ENCODE data around the gene UXT.

Gene UXT

DNA sequence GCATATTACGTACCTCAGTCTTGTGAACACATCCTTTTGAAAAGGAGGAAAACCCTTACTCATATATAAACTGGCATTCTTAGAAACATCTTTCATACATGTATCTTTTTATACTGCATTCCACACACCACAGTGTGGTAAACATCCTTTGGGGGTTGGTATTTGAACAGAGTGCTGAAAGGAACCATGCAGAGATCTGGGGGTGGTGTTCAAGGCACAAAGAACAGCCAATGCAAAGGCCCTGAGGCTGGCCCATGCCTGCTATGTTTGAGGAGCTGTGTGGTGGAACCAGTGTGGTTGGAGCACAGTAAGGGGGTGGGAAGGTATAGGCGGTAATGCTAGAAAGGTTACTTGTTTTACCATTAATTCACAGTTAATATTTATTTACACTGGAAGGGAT, 10.6 kb downstream of the UXT start:
- no peak for DNase-seq

DNA sequence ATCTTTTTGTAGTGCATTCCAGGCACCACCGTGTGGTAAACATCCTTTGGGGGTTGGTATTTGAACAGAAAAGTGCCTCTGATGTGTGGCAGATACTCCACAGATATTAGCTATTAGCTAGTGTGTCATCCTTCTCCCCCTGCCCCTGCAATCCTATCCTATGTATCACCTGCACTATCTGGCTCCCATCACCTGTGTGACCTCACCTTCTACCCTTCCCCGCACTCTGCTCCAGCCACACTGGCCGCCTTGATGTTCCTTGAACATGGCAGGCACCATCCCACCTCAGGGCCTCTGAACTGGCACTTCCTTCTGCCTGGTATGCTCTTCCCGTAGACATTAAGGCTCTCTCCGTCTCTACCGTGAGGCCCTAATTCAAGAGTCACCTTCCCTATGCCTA, 12.3 kb downstream of the UXT start:
- DNase-seq = no peak

DNA sequence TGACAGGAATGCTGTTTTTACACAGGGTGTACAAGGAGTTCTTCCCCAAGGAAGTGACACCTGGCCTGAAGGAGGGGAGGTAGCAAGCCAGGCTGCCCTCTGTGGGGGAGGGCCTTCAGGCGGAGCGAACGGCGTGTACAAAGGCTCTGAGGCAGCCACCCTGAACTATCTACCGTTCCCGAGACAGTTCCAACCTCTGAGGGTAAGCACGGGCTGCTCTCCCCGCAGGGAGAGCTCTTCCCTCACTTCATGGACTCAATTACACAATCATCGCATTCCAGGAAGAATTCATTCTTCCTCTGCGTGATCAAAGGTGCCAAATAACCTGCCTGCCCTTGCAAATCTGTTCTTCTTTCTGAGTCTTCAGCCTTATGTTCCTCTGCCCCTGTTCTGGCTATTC, 13.4 kb downstream of the UXT start:
- DNase-seq = no peak

DNA sequence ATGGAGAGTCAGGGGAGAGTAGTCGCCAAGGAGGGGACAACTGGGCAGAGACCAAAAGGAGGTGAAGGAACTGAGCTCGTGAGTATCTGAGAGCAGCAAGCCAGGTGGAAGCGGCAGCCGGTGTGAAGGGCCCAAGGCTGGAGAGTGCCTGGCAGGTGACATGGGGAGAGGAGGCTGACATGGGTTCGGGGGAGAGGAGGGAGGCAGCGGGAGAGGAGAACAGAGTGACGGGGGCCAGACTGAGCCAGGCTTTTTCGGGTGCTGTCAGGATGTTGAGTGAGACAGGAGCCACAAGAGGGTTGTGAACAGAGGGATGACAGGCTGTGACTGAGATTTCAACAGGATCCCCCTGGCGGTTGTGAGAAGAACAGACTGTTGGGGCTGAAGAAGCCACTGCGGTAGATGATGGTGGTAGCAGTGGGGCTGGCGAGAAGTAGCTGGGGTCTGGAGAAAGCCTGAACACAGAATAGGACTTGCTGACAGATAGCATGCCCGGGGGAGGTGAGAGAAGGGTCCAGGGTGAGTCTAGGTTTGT, 14.4 kb downstream of the UXT start:
- DNase-seq = no peak

DNA sequence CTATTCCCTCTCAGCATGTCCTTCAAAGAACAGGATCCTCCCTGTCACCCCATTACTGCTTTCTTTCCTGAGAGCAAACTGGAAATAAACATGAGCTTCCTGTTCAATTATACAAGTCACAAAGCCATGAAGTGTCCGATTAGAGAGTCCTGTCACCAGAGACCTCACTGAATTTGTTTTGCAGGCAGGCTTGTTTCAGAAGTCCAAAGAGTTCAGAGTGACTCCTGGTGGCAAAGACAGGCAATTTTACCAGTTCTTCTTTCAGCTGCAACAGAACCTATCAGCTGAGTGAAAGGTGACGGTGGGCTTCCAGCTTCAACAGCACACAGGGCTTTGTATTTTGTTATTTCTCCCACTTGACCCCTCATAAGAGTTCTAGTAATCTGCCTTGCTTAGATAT, 15.1 kb downstream of the UXT start:
- DNase-seq = no peak

DNA sequence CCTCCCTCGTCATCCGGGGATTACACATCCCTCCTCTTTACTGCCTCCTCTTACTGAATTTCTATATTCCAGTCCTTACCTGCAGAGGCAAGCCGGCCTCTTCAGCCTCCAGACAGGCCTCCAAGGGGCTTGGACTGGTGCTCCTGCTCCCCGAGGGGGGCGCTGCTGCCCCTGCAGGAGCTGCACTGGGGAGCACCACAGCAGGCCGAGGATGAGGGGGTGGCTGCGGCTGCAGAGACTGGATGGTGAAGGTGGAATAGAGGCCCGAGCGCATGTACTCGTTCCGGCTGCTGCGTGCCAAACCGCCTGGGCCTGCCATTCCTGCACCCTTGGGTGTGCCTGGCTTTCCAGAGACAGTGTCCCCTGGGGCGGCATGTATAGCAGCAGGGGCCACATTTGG, 20.2 kb downstream of the UXT start:
- no peak for DNase-seq

DNA sequence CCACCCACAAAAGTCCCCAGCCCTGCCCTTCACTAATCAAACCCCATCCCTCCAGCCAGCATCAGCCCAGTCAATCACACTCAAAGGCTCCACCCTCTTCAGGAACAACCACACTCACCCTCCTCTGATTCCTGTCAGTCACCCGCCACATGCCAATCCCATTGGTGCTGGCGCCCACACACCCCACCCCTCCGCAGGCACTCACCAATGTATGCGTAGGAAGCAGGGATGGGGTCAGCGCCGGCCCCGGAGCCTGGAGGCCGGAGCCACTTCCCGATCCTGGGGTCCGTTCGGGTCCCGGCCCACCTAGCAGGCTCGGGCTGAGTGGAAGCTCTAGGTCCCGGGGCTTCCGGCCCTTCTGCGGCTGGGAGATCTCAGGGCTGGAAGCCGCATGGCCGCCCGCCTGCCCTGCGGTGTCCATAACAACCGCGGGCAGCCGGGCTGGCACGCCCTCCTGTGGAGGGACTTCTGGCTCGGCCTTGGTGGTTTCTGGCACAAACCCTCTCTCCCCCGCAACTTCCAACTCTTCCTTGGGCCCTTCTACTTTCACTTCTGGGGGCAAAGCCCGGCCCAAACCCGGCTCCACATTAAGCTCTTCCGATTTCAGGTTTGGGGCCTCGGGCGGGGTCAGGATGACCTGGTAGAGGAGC, 21.3 kb downstream of the UXT start:
- DNase-seq = no peak

DNA sequence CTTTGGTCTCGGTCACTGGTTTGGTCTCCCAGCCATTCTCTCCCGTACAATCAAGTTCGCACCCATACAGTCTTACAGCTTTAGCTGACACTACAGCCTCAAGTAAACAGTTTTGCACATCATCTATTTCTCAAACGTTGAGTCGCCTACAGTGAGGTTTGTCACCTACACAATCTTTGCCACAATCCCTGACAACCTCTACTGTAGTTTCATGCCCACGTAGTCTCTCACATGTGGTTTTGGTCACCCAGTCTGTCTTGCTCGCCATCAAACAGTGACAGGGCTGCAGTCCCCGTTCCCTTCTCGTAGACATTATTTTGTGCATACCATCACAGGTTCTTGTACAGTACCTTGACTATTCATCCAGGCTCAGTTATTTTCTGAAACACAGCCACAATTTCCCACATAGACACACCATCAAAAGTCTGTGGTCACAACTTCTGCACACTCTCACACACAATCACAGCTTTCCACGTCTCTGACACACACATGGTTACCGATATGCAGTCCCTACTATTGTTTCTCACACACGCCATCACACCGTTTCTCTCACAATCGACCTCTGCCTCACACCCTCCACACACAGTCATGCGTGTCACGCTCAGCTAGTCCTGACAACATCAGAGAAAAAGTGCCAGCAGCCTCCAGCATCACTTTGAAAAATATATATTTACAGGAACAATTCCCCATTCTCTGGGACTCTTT, 24.0 kb downstream of the UXT start:
- DNase-seq = no peak

DNA sequence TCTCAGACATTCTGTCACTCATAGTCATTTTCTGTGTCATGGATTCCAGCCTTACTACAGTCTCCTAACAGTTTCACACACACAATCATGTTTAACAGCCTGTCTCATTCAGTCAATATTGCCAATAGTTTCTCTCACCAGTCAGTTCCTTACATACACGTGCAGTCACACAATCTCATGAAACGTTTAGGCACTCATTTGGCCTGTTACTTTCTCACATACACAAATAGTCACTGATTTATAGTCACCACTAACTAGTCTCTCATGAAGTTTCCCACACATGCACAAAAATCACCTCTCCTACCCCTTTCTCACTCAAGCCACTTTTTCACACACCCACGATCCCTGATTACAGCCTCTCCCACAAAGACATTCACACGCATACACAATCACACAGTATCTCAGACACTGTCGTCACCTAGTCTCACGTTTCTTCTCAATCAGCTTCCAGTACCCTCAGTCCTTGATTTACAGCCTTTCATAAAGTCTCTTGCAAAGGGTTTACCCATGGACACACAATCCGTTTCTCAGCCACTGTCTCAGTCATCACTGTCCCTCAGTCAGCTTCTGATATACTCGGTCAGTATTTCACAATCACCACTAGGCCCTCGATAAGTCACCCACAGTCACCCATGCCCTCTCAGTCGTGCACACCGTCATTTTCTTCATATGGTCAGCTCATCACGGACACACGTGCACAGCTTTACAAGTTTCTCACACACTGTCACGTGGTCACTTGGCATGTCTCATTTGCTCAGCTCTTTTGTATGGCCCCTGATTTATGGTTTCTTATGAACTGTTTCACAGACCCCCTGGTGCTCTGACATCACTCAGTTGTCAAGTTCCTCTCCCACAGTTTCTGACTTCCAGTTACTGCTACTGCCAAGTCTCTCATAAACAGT, 25.0 kb downstream of the UXT start:
- no peak for DNase-seq

DNA sequence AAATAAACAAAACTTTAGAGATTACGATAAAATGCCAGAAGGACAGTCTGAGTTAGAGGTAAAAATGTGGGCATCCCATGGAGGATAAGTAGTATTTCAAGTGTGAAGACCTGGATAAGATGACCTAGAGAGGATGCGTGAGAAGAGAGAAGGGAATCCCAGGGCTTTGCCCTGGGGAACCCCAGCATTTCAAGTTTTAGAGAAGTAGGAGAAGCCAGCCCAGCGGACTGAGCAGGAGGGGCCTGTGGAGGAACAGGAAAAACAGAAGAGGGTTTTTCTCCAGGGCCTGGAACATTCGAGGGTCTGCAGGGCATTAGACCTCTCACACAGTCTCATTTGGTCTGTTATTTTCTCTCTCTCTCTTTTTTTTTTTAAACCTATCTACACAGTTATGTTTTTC, 26.3 kb downstream of the UXT start:
- DNase-seq = no peak

DNA sequence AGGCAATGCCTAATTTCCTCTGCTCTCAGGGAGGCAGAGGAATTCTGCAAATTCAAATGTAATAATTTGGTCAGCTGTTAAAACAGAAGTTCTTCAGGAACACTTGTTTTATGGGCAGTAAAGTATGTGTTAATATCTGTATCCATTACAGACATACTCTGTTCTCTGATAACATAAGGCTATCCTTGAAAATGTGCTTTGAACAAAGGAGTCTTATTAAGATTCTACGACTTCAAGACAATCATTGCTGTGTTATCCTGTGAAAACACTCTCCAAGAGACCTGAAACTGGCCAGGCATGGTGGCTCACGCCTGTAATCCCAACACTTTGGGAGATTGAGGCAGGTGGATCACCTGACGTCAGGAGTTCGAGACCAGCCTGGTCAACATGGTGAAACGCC, 27.3 kb downstream of the UXT start:
- no peak for DNase-seq

DNA sequence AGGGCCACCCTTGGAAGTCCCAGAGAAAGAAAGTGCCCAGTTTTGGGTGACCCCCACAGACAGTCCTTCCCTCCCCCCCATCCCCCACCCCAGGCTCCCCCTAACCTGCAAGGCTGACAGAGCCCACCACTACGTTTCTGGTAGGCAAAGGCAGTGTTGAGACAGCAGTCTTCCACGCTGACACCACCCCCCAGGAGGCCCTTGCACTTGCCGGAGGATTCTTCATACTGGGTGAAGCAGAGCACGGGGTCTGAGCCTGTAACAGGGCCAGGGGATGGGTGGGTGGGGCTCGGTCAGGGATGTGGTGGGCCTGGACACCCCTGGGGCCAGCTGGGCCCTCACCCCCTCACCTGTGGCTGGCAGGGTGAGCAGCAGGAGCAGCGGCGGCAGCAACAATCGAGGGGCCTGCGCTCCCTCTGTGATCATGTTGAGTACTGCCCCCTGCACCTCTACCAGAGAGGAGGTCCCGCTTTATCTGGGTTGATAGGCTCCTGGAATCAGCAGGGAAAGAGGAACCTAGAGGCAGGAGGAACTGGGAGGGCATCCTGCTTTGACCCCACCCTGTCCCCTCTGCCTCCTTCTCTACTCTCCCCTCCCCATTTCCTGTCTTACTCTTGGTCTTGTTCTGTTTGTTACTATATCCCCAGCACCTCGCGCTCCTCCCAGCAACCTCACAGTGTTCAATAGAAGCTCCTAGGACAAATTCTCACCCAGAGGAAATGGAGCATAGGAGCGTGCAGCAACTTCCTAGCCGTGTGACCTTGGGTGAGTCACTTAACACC, 29.4 kb downstream of the UXT start, which contains the start of gene CFP:
CFP (minus strand) TSS at position 512 of the 782 bp plus-strand sequence; CDS start at position 426, 86 bp downstream.
- DNase-seq = no peak

DNA sequence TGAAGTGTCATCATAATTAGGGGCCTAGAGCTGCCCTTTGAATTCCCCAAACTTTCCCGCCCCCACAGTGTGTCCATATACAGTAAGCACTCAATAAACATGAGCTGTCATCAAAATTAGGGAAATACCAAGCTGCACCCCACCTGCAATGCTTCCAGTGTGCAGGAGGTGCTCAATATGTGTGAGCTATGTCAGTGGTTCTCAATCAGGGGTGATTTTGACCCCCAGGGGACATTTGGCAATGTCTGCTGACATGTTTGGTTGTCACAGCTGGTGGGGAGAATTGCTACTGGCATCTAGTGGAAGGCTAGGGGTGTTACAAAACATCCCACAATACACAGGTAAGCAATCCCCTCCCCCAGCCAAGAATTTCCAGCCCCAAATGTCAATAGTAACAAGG, 30.0 kb downstream of the UXT start:
- DNase-seq = no peak

DNA sequence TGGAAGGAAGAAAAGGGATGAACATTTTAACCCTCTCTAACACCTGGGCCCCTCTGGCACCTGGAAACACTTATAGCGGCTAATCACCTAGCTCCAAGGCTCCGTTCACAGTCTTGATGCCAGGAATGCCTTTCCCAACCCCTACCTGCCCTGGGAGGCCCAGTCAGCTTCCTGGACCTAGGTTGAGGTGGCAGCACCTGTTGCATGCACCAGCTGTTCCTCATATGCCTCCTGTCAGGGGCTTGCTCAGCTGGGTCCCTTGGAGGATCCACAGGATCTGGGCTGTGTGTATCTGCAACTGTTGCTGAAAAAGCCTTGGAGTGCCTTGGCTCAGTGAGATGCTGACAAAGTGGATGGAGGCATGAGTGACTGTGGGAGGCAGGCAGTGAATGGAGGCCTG, 33.6 kb downstream of the UXT start:
- DNase-seq = no peak

DNA sequence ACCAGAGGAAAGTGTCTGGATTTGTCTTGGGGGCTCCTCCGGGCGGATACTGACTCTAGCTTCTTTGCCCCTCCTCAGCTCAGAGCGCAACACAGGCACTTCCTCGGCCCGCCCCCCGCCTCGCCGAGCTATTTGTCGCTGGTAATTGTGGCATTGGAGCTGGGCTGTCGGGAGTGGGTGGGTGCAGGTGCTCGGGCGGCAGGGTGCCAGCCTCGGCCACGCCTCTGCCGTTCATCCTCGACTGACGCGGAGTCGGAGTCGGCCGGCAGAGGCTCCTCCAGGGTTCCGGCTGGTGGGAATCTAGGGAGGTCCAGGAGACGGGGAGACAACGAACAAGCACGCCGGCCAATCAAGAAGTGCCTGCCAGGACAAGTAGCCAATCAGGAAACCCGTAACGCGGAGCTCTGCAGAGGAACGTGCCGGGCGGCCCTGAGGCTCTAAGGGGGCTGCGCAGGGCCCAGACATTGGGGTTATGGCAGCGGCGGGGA, 35.4 kb downstream of the UXT start:
- peak; percentile 93 for DNase-seq

DNA sequence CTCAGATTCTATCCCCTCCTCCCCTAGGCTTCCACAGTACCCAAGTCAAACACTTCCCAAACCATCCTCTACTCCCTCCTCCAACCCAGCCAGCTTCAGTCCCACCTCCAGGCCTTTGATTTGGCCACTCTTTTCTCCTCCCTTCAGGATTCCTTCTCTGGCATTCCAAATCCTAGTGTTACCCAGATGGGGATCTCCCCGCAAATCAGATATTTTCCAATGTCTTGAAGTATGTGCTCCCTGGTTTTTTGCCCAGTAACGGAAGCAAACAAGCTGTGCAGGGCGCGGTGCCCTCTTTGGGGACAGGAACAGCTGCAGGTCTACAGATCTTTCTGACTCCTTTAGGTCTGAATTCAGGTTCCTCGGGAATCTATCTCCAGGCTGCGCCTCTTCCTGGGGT, 37.1 kb downstream of the UXT start:
- DNase-seq = no peak

DNA sequence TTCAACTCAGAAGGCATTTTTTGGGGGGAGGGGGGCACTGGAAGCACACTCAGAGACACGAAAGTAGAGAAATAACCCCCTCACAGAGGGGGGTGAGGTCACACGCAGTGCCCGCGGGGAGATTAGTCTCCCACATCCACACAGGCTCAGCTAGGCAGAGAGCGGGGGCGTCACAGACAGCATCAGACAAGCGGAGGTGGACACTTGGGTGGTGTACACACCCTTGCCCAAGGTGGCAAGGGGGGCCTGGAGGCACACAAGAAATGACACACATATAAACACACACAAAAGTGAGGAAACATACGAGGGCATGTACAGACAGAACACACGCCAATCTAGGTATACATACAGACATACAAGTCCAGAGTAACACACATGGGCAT, 38.7 kb downstream of the UXT start:
- DNase-seq = no peak

DNA sequence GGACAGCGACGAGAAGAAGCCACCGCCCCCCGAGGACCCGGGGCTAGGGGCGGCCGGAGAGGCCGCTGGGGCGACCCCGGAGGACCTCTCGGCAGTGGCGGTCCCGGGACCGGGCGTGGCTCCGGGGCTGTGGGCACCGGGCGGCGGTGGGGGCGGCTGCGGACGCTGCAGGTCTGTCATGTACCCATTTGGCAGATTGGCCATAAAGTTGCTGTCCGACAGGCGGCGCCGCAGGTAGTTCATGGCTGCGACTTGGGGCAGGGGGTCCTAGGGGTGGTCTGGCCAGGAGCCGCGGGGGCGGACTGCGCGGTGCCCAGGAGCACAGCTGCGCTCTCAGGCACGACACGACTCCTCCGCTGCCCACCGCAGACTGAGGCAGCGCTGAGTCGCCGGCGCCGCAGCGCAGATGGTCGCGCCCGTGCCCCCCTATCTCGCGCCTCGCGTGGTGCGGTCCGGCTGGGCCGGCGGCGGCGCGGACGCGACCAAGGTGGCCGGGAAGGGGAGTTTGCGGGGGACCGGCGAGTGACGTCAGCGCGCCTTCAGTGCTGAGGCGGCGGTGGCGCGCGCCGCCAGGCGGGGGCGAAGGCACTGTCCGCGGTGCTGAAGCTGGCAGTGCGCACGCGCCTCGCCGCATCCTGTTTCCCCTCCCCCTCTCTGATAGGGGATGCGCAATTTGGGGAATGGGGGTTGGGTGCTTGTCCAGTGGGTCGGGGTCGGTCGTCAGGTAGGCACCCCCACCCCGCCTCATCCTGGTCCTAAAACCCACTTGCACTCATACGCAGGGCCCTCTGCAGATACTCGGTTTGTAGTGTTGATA, 39.3 kb downstream of the UXT start, which contains the start of gene SYN1:
SYN1 (minus strand) TSS at position 372 of the 817 bp plus-strand sequence; CDS start at position 243, 129 bp downstream.
- DNase-seq = no peak

DNA sequence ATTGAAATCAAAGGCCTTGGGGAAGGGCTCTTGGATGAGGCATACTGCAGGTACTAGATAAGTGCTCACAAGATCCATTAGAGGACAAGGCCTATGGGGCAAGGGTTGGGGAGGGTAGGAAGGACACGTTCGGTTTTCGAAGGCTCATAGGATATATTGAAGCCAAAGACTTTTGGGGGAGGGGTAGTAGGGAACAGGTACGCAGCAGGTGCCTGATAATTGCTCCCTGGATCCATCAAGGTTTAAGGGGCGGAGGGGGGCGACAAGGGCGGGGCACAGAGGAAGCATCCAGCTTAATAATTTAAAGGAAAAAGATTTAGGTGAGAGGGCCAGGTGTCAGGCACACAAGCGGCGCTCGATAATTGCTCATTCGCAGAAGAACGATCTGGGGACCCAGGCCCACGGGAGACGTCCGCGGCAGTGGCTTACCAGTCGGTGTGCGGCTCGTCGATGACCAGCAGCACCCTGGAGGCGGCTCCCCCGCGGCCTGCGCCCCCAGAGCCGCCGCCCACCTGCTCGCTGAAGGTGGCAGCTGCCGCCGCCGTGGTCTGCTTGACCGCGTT, 40.0 kb downstream of the UXT start:
- DNase-seq = no peak

DNA sequence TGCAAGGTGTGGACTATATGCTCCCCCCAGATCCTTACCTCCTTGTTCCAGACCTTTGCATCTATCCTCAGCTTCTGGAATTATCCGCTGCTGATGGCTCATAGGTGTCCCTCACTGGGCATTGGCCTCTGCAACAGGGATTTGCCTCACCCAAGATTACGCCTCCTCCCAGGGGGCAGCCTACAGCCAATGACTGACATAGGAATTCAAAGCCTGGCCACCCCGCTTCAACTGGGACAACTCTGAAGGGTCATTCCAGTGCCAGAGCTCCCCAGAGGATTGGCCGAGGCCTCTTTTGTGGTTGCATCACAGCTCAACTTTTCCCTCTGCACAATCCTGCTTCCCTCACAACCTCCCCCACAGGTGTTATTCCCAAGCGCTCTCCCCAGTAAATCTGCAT, 44.4 kb downstream of the UXT start:
- DNase-seq = no peak

DNA sequence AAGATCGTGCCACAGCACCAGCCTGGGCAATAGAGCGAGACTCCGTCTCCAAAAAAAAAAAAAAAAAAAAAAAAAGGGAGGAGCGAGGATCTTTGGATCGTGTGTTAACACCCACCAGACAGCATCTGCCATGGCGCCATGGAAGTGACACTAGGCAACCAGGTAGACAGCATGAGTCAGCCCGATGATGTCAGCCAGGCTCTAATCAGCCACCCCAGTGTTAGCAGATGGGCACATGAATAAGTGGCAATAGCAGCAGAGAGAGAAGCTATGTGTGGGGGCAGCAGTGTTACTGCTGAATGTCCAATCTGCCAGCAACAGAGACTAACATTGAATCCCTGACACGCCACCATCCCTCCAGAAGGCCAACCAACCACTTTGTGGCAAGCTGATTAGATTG, 45.9 kb downstream of the UXT start:
- DNase-seq = no peak

All from 8988T (cell line).